ENCODE data around the gene TNS1.
A peak's percentile ranks its signal among the peaks of the same experiment; 100 is the strongest.

TNS1 gene

GRCh38 chr2:217979151-217979811 is 23.5 kb downstream of the TNS1 start:
- DNase-seq = no peak

DNA sequence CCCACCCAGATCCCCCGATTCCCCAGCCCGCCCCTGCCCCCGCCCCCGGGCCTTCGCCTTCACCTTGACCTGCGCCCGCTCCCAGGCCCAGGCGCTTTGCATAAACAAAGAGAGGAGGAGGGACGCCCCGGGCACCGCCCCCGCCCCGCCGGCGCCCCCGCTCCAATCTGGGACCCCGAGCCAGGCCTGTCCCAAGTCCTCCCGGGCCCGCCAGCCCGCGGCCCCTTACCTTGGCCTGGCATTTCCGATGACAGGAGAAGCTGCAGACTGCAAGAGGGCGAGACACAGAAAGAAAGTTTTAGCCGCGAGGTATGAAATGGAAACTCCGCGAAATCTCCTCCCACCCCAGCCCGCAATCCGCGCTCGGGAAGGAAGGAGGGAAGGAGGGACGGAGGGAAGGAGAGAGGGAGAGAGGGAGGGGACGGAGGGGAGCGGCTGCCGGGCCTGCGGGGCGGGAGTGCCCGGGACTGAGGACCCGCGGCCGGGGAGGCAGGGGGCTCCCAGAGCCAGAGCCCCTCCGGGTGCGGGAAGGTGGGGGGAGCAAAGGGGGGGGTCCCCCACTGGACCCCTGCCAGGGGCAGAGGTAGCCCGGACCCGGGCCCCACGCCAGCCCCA is 24.2 kb downstream of the TNS1 start:
- no peak for DNase-seq

DNA sequence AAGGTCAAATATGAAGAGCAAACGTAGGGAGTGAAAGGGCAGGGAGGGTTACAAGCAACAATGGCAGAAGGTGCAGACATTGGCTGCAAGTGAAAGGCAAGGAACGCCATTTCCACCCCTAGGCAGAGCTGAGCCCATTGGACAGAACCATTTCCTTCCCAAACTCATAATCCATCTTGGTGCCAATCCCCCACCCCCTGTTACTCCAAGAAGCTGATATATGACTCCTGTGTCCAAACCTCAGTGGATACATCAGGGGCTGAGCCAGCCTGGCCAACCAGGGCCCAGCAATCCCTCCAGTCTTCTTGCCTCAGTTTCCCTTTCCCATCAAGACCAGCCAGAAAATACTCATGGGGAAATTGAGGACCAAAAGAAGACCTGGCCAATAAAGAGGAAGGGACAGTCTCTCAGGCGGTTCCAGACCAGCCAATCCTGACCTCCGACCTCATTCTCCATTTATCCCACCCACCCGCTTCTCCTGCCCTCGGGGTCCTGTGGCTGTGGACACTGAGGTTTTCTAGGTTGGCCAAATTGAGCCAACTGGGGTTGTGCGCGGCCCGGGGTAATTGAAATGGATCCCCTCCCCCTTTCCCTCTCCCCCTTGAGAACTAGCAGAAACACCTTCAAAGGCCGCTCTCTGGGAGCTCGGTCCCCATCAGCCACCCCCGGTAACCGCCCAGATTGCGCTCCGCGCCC is 24.8 kb downstream of the TNS1 start:
- no peak for DNase-seq

GRCh38 chr2:217976301-217976700 is 26.5 kb downstream of the TNS1 start:
- DNase-seq = no peak

DNA sequence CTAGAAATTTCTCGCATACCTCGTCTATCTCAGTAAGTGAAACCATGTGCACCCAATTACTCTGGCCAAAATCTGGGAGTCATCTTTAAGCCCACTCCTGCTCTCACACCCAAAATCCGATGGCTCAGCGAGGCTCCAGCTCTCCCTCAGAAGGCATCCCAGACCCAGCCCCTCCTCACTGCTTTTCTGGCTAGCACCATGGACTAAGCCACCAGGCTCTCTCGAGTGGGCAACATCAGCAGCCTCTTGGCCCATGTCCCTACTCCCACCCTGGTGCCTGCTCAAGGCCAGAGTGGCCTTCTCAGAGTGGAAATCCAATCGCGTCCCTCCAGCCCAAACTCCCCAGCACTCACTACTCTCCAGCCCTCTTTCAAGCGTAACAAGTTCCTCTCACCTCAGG is 27.2 kb downstream of the TNS1 start:
- no peak for DNase-seq

DNA sequence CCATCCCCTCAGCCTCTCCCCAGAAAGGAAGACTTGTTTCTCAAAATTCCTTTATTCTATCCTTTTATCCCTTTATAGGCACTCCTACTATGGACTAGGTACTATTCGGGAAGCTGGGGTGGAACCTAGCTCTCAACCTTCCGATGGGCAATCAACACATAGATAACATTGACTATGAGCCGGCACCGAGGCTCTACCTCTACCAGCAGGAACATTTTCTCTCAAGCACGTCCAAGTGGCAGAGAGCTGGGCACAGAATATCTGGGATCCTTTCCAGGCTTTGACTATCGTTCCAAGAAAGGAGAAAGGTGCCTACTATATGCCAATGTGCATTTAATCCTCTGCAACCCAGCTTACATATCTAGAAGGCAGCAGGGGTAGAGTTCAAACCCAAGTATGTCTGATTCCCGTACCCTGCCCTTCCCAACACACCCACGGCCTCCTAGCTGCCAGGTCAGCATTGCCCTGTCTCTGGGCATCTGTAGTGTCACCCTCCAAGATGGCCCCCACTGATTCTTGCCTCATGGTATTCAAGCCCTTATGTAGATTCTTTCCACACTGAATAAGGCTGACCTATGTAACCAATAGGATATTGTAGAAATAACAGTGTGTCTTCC is 28.3 kb downstream of the TNS1 start:
- no peak for DNase-seq

- DNase-seq = no peak
These were observed 29.6 kb downstream of the TNS1 start for GRCh38 chr2:217973008-217973787.

DNA sequence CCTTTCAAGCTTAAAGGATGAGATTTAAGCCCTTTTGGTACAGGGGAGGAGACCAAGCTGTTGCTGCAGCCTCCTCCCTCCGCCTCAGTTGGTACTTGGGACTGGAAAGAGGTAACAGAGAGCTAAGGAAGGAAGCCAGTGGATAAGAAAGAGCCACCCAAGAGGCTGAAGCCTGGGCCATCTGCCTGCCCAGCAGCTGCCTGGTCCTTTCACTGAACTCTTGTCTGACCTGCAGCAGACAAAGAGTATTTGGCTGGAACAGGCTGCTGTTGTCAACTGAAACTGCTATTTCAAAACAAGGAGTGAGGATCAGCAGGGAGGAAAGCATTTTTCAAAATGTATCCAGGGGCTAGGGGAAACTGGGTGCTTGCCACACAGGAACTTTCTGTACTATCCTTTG is 30.3 kb downstream of the TNS1 start:
- peak; percentile 28 for DNase-seq

DNA sequence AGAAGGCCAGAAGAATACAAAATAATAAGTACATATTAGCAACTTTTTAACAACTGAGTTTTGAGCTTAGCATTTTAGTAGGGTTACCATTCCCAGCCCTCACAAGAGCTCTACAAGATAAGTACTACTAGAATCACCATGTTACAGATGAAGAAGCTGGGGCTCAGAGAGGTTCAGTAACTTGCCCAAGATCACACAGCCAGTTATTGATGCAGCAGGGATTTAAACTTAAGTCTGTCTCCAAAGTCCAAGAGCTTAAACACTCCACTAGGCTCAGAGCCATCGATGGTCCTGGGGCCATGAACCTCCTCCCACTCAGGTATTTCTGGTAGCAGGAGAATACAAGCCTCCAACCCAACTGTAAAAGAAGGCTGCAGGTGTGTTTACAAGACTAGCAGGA is 30.8 kb downstream of the TNS1 start:
- no peak for DNase-seq

GRCh38 chr2:217971166-217971565 is 31.6 kb downstream of the TNS1 start:
- no peak for DNase-seq

DNA sequence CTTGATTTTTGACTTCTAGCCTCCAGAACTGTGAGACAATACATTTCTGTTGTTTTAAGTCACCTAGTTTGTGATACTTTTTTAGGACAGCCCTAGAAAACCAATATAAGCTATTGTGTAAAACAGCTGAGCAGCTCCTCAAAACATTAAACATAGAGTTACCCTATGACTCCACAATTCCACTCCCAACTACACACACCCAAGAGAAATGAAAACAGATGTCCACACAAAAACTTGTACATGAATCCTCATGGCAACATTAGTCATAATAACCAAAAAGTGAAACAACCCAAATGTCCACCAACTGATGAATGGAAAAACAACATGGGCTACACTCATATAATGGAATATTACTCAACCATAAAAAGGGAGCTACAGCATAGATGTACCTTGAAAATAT is 32.6 kb downstream of the TNS1 start:
- DNase-seq = no peak

- DNase-seq = no peak
These were observed 33.2 kb downstream of the TNS1 start for GRCh38 chr2:217969588-217969987.

DNA sequence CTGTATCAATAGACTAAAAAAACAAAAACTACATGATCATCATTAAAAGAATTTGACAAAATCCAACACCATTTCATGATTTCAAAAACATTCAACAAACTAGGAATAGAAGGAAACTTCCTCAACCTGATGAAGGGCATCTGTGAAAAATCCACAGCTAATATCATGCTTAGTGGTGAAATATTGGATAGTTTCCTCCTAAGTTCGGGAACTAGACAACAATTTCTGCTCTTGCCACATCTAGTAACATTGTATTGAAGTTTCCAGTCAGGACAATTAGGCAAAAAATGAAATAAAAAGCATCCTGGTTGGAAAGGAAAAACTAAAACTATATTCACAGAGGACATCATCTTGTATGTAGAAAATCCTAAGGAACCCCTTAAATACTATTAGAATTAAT is 34.8 kb downstream of the TNS1 start:
- DNase-seq = no peak

GRCh38 chr2:217966423-217967070 is 36.2 kb downstream of the TNS1 start:
- DNase-seq = no peak

DNA sequence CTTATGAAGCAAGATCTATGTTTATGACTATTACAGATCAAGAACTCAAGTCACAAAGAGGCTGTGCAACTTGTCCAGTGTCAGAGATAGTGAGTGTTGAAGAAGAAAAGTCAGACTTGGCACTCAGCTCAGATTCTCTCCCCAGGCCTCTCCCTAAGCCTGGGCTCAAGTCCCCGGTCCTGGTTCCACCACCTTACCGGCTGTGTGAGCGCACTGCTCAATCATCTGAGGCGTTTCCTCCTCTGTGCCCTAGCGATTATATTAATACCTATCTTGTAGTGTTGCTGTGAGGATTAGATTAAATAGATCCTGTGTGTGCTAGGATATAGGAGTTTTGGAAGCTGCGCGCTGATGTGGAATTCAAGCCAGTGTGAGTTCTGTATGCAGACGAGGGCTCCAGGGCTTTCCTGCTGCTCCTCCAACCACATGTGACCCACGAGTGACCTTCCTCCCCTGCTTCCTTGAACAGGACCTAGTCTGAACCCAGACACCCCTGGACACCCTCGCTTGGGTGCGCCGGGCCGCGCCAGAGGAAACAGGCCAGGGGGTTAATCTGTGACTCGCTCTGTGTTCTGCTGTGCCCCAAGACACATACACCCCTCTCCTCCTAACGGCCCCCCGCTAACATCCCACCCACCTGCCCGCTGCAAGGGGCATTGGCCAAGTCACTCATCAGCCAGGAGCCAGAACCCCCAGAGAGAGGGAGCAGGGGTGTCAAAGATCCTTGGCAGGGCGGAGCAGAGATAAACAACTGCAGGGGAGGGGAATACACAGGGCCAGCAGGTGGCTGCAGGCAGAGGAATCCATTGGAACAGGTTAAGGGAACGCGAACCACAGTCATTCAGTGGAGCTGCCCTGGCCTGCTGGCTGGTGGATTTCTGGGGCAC is 38.3 kb downstream of the TNS1 start:
- DNase-seq = no peak

- DNase-seq = no peak
These were observed 42.4 kb downstream of the TNS1 start for GRCh38 chr2:217960351-217960750.

DNA sequence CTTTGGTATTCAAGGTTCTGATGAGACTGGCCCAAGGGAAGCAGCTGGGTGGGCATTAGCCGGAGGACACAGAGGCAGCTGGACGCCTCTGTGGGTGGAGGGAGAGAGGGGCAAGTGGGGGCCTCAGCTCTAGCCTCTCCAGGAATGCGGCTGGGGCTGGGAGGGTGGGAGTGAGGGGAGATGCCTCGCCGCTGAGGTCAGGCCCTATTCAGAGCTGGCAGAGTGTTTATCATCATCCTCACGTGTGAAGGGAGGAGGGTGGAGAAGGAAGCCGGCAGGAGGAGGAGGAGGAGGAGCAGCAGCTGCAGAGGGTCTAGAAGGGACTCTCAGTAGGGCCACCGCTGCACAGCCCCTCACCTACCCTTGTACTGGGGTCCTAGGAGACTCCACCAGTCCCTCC is 43.1 kb downstream of the TNS1 start:
- DNase-seq = no peak

GRCh38 chr2:217958884-217959225 is 43.9 kb downstream of the TNS1 start:
- DNase-seq = no peak

DNA sequence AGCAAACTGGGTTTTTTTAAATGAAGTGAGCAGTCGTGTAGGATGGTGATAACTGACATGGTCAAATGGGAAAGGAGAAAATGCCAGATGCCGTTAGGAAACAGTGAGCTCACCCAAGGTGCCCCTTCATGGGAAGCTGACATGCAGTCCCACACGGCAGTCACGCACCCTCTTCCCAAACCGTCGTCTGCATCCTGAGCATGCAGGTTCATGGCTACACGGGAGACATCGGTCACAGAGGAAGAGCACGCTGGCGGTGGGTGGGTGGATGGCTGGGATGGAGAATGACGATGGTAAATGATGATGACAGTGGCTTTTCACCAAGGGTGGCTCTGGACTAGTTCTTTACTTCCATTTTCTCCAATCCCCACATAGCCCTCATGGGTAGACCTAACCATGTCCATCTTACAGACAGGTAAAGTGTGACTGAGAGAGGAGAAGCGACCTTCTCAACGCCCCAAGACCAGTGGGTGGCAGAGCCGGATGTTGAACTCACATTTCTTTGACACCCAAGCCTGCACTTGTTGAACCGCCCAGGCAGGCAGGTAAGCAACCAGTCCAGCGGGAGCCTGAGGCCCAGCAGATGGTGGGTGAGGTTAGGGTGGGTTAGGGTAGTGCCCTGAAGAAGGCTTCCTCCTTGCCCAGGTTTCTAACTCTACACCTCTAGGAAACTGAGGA is 44.5 kb downstream of the TNS1 start:
- DNase-seq = no peak

GRCh38 chr2:217956586-217957457 is 46.0 kb downstream of the TNS1 start:
- DNase-seq = no peak
